Uterus (tissue), 4 donors: Measurements from ENCODE around the gene MISFA. TPM values are rescaled to one million over a fixed set of nuclear protein-coding genes. Genes with fewer than 3 reads are reported as not detected.
"Not testable (repeated sequence)": the region's sequence is repeated elsewhere in the genome, so short reads cannot be mapped to it uniquely, and the experiment has no call there.

Experiments used
- DNase-seq, 2 donors: peaks; one replicate each; pipeline ENCODE4 v3.0.0-alpha.2; 2019 to 2020
- H3K27ac ChIP-seq, 2 donors: fragments of 200-600 bp; sonication (generic); 1 replicate in 1 of 2; 2 replicates in 1 of 2; pipeline ENCODE4 v1.5.1; 2016 to 2018
- H3K27me3 ChIP-seq, 2 donors: fragments of 200-600 bp; sonication (generic); one replicate each; pipeline ENCODE4 v1.5.1; 2018 to 2019; ENCODE audit warnings: control low read depth in 1 of 2
- H3K36me3 ChIP-seq, 2 donors: fragments of 200-600 bp; sonication (generic); one replicate each; pipeline ENCODE4 v1.5.1; 2019; ENCODE audit warnings: control low read depth in 1 of 2
- H3K4me1 ChIP-seq, 2 donors: fragments of 200-600 bp; sonication (generic); one replicate each; pipeline ENCODE4 v1.5.1; 2018 to 2019; ENCODE audit warnings: control low read depth in 1 of 2
- H3K4me3 ChIP-seq, 2 donors: fragments of 200-600 bp; sonication (generic); 1 replicate in 1 of 2; 2 replicates in 1 of 2; pipeline ENCODE4 v1.5.1; 2018 to 2019; ENCODE audit warnings: mild to moderate bottlenecking in 1 of 2
- H3K9me3 ChIP-seq, 2 donors: fragments of 200-600 bp; sonication (generic); one replicate each; pipeline ENCODE4 v1.5.1; 2019; ENCODE audit warnings: control low read depth in 1 of 2
- CTCF ChIP-seq, 4 experiments: fragments of 200-600 bp in 2 of 4; fragments of 450-650 bp in 2 of 4; sonication (generic) in 2 of 4; IDR thresholded peaks; one replicate each; pipeline ENCODE4 v1.5.1; 2016 to 2019; ENCODE audit warnings: antibody characterized with exemption in 4 of 4, mild to moderate bottlenecking in 2 of 4, moderate library complexity in 1 of 4
- POLR2A ChIP-seq, 2 donors: fragments of 450-650 bp; IDR thresholded peaks; one replicate each; pipeline ENCODE4 v1.6.1; 2016; ENCODE audit warnings: antibody characterized with exemption in 2 of 2, mild to moderate bottlenecking in 1 of 2, moderate library complexity in 1 of 2
- intact Hi-C: fragments of 100-400 bp; cut with DNase I; formaldehyde crosslinking; loops from one replicate; pipeline ENCODE4 v1.15.1; 2023; ENCODE audit warnings: low total_unique reads
- total RNA-seq, 4 donors: library from RNA; depleted of rRNA in 3 of 4; stranded (reverse); fragments of >200 nt in 3 of 4; gene quantifications; one replicate each; pipeline versions ENCODE4 v1.1.0 to v1.2.4, GENCODE V29; 2014 to 2023
- donor health status: DM: yes; HTN: yes; CAD: no.

The MISFA gene
- total RNA-seq, 4 donors from 2014 or later: 5.6 TPM; not detected in 3

DNA sequence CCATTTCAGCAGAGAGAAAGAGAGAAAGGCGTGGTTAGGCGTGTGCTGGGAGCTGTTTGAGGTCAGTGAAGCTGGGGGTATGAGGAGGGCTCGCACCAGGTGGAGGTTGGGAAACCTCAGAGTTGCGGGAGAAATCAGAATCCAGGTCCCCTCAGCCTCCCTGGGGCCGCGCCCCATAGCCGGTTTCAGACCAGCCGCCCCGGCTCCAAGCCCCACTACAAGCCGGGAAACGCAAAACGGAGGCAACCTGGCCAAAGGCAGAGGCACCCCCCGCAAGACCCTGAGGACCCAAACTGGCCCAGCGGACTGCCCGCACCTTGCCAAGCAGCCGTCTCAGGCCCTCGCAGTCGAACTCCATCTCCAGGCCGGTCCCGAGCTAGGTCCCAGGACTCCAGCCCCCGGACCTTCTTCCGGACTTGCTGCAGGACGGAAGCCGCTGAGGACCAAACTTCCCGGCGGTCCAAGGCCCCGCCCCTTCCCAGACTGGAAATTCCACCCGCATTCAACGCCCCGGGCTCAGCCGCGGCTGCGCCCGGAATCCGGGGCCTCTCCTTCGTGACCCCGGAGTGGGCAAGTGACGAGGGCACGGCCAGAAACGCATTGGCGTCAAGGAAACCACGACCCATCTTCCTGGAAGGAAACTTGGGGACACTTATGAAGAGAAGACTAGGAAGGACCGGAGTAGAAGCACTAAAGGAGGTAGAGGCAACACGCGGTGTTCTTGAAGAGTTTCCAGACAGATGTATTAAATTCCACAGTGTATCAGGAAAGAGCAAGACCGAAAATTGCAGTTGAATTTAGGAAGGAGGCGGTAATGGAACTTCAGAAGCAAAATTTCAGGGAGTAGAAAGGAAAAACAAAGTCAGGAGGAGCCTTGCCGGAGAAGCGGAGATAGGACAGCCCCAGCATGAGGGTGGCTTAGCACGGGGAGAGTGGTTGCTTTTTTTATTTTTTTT is 11.0 kb upstream of the MISFA start, which contains the start of gene UEVLD:
TSS of gene UEVLD (minus strand) at position 438 of the 956 bp plus-strand sequence. CDS start at position 358, 80 bp downstream.
- intact Hi-C loops: no loop called here
- Histone ChIP-seq H3K36me3 (no peaks in the 10 kb centered on the region), H3K4me1 (no peaks in the 10 kb centered on the region), H3K4me3 (peak within 1 kb of the TSS; percentile 85 to 99), H3K27me3 (no peaks in the 10 kb centered on the region), H3K9me3 (no peaks in the 10 kb centered on the region), H3K27ac (peak within 1 kb of the TSS; percentile 81 to 84)
- TF ChIP-seq POLR2A (IDR thresholded peaks at IDR 0.05) (peak in 1 of 2 donors; percentile 66), CTCF (IDR thresholded peaks at IDR 0.05) (no peak)
- DNase-seq: peak; percentile 88 to 89

DNA sequence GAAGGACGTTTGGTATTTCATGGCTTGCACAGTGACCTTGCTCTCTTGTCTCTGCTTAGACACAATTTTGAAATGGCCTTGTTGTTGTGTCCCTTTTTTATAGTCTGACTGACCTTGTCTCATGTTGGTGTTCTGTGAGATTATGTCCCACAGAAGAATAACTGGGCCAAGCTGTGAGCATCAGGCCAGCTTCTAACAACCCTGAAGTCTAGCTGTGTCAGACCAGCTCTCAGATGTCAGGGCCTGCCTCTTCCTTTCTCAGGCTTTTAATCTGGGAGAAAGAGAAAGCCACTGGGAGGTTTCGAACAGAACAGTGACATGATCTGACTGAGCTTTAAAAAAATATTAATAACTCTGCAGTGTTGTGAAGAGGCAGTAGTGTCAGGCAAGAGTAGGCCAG is 9.0 kb upstream of the MISFA start:
- intact Hi-C loops: no loop called here
- Histone ChIP-seq H3K27me3 (no peaks in the 10 kb centered on the region), H3K4me3 (no peak overlapping the region), H3K36me3 (no peaks in the 10 kb centered on the region), H3K27ac (no peak overlapping the region), H3K4me1 (no peaks in the 10 kb centered on the region), H3K9me3 (no peaks in the 10 kb centered on the region)
- TF ChIP-seq POLR2A (IDR thresholded peaks at IDR 0.05): no peak
- TF ChIP-seq CTCF (IDR thresholded peaks at IDR 0.05): no peak
- DNase-seq: no peak

DNA sequence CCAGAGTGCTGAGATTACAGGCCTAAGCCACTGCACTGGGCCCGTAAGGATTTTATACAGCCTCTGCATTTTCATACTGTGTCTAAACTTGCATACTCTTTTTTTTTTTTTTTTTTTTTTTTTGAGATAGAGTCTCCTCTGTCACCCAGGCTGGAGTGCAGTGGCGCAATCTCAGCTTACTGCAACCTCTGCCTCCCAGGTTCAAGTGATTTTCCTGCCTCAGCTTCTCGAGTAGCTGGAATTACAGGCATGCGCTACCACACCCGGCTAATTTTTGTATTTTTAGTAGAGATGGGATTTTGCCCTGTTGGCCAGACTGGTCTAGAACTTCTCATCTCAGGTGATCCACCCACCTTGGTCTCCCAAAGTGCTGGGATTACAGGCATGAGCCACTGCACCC is 5.5 kb upstream of the MISFA start:
- H3K27me3 ChIP-seq, H3K4me1 ChIP-seq, DNase-seq, H3K27ac ChIP-seq, H3K36me3 ChIP-seq, H3K9me3 ChIP-seq, intact Hi-C loops, H3K4me3 ChIP-seq: not testable (repeated sequence)

GRCh38 chr11:18594999-18595749 is 4.4 kb upstream of the MISFA start:
- intact Hi-C loops: no loop called here
- TF ChIP-seq POLR2A (IDR thresholded peaks at IDR 0.05) (no peak), CTCF (IDR thresholded peaks at IDR 0.05) (no peak)
- H3K27me3 ChIP-seq: no peaks in the 10 kb centered on the region
- H3K9me3 ChIP-seq: no peaks in the 10 kb centered on the region
- no peak for DNase-seq
- no peak overlapping the region for H3K4me3 ChIP-seq
- no peaks in the 10 kb centered on the region for H3K36me3 ChIP-seq
- no peaks in the 10 kb centered on the region for H3K4me1 ChIP-seq
- H3K27ac ChIP-seq: no peak overlapping the region

- no peaks in the 10 kb centered on the region for H3K27me3 ChIP-seq
- TF ChIP-seq POLR2A (IDR thresholded peaks at IDR 0.05) (no peak), CTCF (IDR thresholded peaks at IDR 0.05) (no peak)
- intact Hi-C loops: no loop called here
- H3K27ac ChIP-seq: no peak overlapping the region
- DNase-seq: no peak
- H3K9me3 ChIP-seq: no peaks in the 10 kb centered on the region
- H3K36me3 ChIP-seq: no peaks in the 10 kb centered on the region
- no peak overlapping the region for H3K4me3 ChIP-seq
- no peaks in the 10 kb centered on the region for H3K4me1 ChIP-seq
These were observed 1.5 kb downstream of the MISFA start for GRCh38 chr11:18600915-18601569.
